Glutamatergic neuron (in vitro differentiated cells): ENCODE measurements around the gene RCN2. TPM values are rescaled to one million over a fixed set of nuclear protein-coding genes. Genes with fewer than 3 reads are reported as not detected.

Experiments used
- DNase-seq: peaks from one replicate; pipeline ENCODE4 v3.0.0; 2022
- H3K27ac Mint-ChIP-seq: one replicate; pipeline ENCODE4 v1.8.0; 2020; ENCODE audit warnings: mild to moderate bottlenecking, mixed read lengths, inconsistent platforms; ENCODE audit not compliant: unreplicated experiment
- H3K27me3 Mint-ChIP-seq: one replicate; pipeline ENCODE4 v1.8.0; 2020; ENCODE audit warnings: mild to moderate bottlenecking, moderate library complexity, mixed read lengths, inconsistent platforms; ENCODE audit not compliant: unreplicated experiment
- H3K36me3 Mint-ChIP-seq: one replicate; pipeline ENCODE4 v1.8.0; 2020; ENCODE audit warnings: mild to moderate bottlenecking, mixed read lengths, inconsistent platforms; ENCODE audit not compliant: unreplicated experiment
- H3K4me1 Mint-ChIP-seq: one replicate; pipeline ENCODE4 v1.8.0; 2020; ENCODE audit warnings: mild to moderate bottlenecking, low read depth, mixed read lengths, inconsistent platforms; ENCODE audit not compliant: unreplicated experiment
- H3K4me3 Mint-ChIP-seq: one replicate; pipeline ENCODE4 v1.8.0; 2020; ENCODE audit warnings: mild to moderate bottlenecking, mixed read lengths, inconsistent platforms; ENCODE audit not compliant: unreplicated experiment
- H3K9me3 Mint-ChIP-seq: one replicate; pipeline ENCODE4 v1.8.0; 2020; ENCODE audit warnings: mild to moderate bottlenecking, moderate library complexity, mixed read lengths, inconsistent platforms; ENCODE audit not compliant: unreplicated experiment
- CTCF ChIP-seq: fragments of 200-600 bp; sonication (generic); IDR thresholded peaks from one replicate; pipeline ENCODE4 v1.5.0; 2021; ENCODE audit not compliant: partially characterized antibody, unreplicated experiment
- total RNA-seq: library from RNA; stranded (reverse); fragmentation: NEBNext Ultra II Directional; extraction: Animal tissue kit (Norgen Biotek cat#: 25700); gene quantifications from one replicate; pipeline ENCODE4 v1.2.1, GENCODE V29; 2021; ENCODE audit not compliant: unreplicated experiment

Gene RCN2
- total RNA-seq, 1 donor from 2014 or later, result 137 TPM

DNA sequence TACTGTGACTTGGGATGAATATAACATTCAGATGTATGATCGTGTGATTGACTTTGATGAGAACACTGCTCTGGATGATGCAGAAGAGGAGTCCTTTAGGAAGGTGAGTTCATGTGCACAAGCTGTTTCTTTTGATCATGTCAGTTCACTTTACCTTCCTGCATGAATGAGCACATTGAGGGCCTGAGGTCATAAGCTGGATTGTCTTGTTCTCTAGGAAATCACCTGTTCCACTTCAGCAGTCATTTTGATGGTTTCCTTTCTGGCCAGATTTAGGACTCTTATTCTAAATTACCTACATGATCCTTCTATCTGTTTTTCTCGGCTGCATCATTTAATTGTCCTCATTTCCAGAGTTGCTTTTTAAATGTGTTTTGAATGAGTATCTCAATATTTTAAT lies 4.1 kb downstream of the RCN2 start:
- Mint-ChIP-seq H3K27ac (no peak overlapping the region), H3K4me1 (peaks cover 16% of the 10 kb centered on the region), H3K36me3 (no peaks in the 10 kb centered on the region), H3K27me3 (peaks cover 4% of the 10 kb centered on the region), H3K4me3 (no peak overlapping the region), H3K9me3 (no peaks in the 10 kb centered on the region)
- no peak for TF ChIP-seq CTCF
- no peak for DNase-seq

DNA sequence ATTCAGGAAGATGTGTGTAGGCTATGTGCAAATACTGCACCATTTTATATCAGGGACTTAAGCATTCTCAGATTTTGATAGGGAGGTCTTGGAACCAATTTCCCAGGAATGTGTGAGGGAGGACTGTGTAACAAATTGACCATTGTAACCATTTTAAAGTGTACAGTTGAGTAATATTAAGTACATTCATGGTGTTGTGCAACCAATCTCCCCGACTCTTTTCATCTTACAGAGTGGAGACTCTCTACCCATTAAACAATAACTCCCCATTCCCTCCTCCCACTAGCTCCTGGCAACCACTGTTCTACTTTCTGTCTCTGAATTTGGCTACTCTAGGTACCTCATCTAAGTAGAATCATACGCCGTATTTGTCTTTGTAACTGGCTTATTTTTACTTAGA lies 5.1 kb downstream of the RCN2 start:
- Mint-ChIP-seq H3K4me3 (no peak overlapping the region), H3K9me3 (no peaks in the 10 kb centered on the region), H3K27me3 (peaks cover 4% of the 10 kb centered on the region), H3K27ac (no peak overlapping the region), H3K4me1 (peaks cover 11% of the 10 kb centered on the region), H3K36me3 (no peaks in the 10 kb centered on the region)
- no peak for TF ChIP-seq CTCF
- DNase-seq, result no peak

- Mint-ChIP-seq H3K4me3 (no peak overlapping the region), H3K27ac (no peak overlapping the region), H3K36me3 (no peaks in the 10 kb centered on the region), H3K9me3 (no peaks in the 10 kb centered on the region), H3K27me3 (peaks cover 2% of the 10 kb centered on the region), H3K4me1 (peaks cover 4% of the 10 kb centered on the region)
- DNase-seq, result no peak
- TF ChIP-seq CTCF, result no peak
These were observed 7.2 kb downstream of the RCN2 start for GRCh38 chr15:76938752-76939151.

- Mint-ChIP-seq H3K27ac (no peak overlapping the region), H3K27me3 (peaks cover 2% of the 10 kb centered on the region), H3K9me3 (no peaks in the 10 kb centered on the region), H3K36me3 (peaks cover 6% of the 10 kb centered on the region), H3K4me1 (peaks cover 3% of the 10 kb centered on the region), H3K4me3 (no peak overlapping the region)
- no peak for DNase-seq
- TF ChIP-seq CTCF, result no peak
These were observed 8.2 kb downstream of the RCN2 start for GRCh38 chr15:76939715-76940114.

- Mint-ChIP-seq H3K27ac (no peak overlapping the region), H3K36me3 (peaks cover 6% of the 10 kb centered on the region), H3K27me3 (peaks cover 2% of the 10 kb centered on the region), H3K4me3 (no peak overlapping the region), H3K4me1 (no peaks in the 10 kb centered on the region), H3K9me3 (no peaks in the 10 kb centered on the region)
- DNase-seq, result no peak
- no peak for TF ChIP-seq CTCF
These were observed 10.1 kb downstream of the RCN2 start for GRCh38 chr15:76941636-76942035.
